Caco-2 (cell line): Measurements from ENCODE around the gene FARSB. TPM values are rescaled to one million over a fixed set of nuclear protein-coding genes. Genes with fewer than 3 reads are reported as not detected.

Experiments
- BruUV-seq: library from RNA; stranded (reverse); fragments of 400-500 nt; replicated peaks from 2 replicates; lab custom pipeline; 2021; lab: Mats Ljungman, UMichigan
- CTCF ChIA-PET: fragments of 300-600 bp; sonication (Branson Sonifier 250); formaldehyde crosslinking; loops from one replicate; lab custom pipeline; 2022; ENCODE audit warnings: antibody characterized with exemption; lab: Charles Lee
- POLR2A ChIA-PET: fragments of 300-600 bp; sonication (Branson Sonifier 250); formaldehyde crosslinking; loops from one replicate; lab custom pipeline; 2022; ENCODE audit warnings: antibody characterized with exemption; lab: Charles Lee
- DNase-seq, 2 experiments: peaks; one replicate each; pipeline versions ENCODE4 v3.0.0 to v3.0.0-alpha.2; 2020 to 2022
- H3K27me3 ChIP-seq: replicated peaks from 2 replicates; pipeline ENCODE4 v1.6.0; 2011; ENCODE audit warnings: low read length; ENCODE audit not compliant: control insufficient read depth, insufficient read depth
- H3K36me3 ChIP-seq: 2 replicates; pipeline ENCODE4 v1.5.1; 2011; ENCODE audit warnings: low read length; ENCODE audit not compliant: control insufficient read depth, insufficient read depth
- H3K4me1 ChIP-seq: fragments of 250-450 bp; sonication (Bioruptor Pico); 2 replicates; pipeline ENCODE4 v1.5.1; 2020; ENCODE audit warnings: mild to moderate bottlenecking
- H3K4me3 ChIP-seq: 2 replicates; pipeline ENCODE4 v1.5.1; 2011; ENCODE audit warnings: low read depth, mild to moderate bottlenecking, control low read depth, low read length
- H3K9me3 ChIP-seq: fragments of 250-450 bp; sonication (Bioruptor Pico); 2 replicates; pipeline ENCODE4 v1.5.1; 2020; ENCODE audit warnings: mild to moderate bottlenecking, moderate library complexity
- H3K27ac Mint-ChIP-seq: one replicate; pipeline ENCODE4 v1.8.0; 2022; ENCODE audit warnings: mixed read lengths; ENCODE audit not compliant: unreplicated experiment
- H3K27me3 Mint-ChIP-seq: one replicate; pipeline ENCODE4 v1.8.0; 2022; ENCODE audit warnings: mixed read lengths; ENCODE audit not compliant: insufficient read depth, unreplicated experiment
- H3K36me3 Mint-ChIP-seq: one replicate; pipeline ENCODE4 v1.8.0; 2022; ENCODE audit warnings: mild to moderate bottlenecking, mixed read lengths; ENCODE audit not compliant: insufficient read depth, unreplicated experiment
- H3K4me1 Mint-ChIP-seq: one replicate; pipeline ENCODE4 v1.8.0; 2022; ENCODE audit warnings: low read depth, mixed read lengths; ENCODE audit not compliant: unreplicated experiment
- H3K4me3 Mint-ChIP-seq: one replicate; pipeline ENCODE4 v1.8.0; 2022; ENCODE audit warnings: mild to moderate bottlenecking, moderate library complexity, mixed read lengths; ENCODE audit not compliant: unreplicated experiment
- H3K9me3 Mint-ChIP-seq: one replicate; pipeline ENCODE4 v1.8.0; 2022; ENCODE audit warnings: mixed read lengths; ENCODE audit not compliant: unreplicated experiment
- CTCF ChIP-seq, 2 experiments: fragments of 200-600 bp in 1 of 2; IDR thresholded peaks; 1 replicate in 1 of 2; 2 replicates in 1 of 2; pipeline versions ENCODE4 v1.5.1 to v1.8.0; 2011 to 2022; ENCODE audit warnings: antibody characterized with exemption in 1 of 2, control low read depth in 1 of 2, inconsistent platforms in 1 of 2, low read depth in 1 of 2, low read length in 1 of 2, mild to moderate bottlenecking in 1 of 2, moderate library complexity in 1 of 2; ENCODE audit not compliant: insufficient read depth in 1 of 2, severe bottlenecking in 1 of 2, unreplicated experiment in 1 of 2
- intact Hi-C: fragments of 100-400 bp; cut with micrococcal nuclease; formaldehyde crosslinking; loops from one replicate; pipeline ENCODE4 v1.10.0; 2022; ENCODE audit not compliant: unreplicated experiment
- total RNA-seq: library from RNA; stranded (reverse); gene quantifications from 2 replicates; pipeline ENCODE4 v1.2.3, GENCODE V29; 2022

FARSB gene
- total RNA-seq, 1 experiment from 2014 or later: 48.9 TPM

- H3K4me1 Mint-ChIP-seq: peaks cover 7% of the 10 kb centered on the region
- no peaks in the 10 kb centered on the region for H3K36me3 ChIP-seq
- H3K27ac Mint-ChIP-seq: no peak overlapping the region
- H3K36me3 Mint-ChIP-seq: peaks cover 24% of the 10 kb centered on the region
- ChIA-PET CTCF (no interaction called here), POLR2A (no interaction called here)
- intact Hi-C loops: no loop called here
- no peak for DNase-seq
- no peak for TF ChIP-seq CTCF (IDR thresholded peaks at IDR 0.05; ENCODE audit: insufficient read depth in 1 of 2, low read depth in 1 of 2, low read length in 1 of 2, severe bottlenecking in 1 of 2, unreplicated experiment in 1 of 2)
- no peaks in the 10 kb centered on the region for H3K9me3 ChIP-seq
- no peak overlapping the region for H3K4me3 Mint-ChIP-seq
- H3K9me3 Mint-ChIP-seq: no peaks in the 10 kb centered on the region
- H3K27me3 ChIP-seq: no peaks in the 10 kb centered on the region
- no TSS peak for BruUV-seq
- no peaks in the 10 kb centered on the region for H3K4me1 ChIP-seq
- no peaks in the 10 kb centered on the region for H3K27me3 Mint-ChIP-seq
- no peak overlapping the region for H3K4me3 ChIP-seq
These were observed 80.3 kb downstream of the FARSB start for GRCh38 chr2:222575618-222576017.

- Mint-ChIP-seq H3K4me1 (peaks cover 7% of the 10 kb centered on the region), H3K27me3 (no peaks in the 10 kb centered on the region), H3K9me3 (no peaks in the 10 kb centered on the region), H3K36me3 (peaks cover 39% of the 10 kb centered on the region), H3K27ac (no peak overlapping the region), H3K4me3 (no peak overlapping the region)
- H3K27me3 ChIP-seq: no peaks in the 10 kb centered on the region
- H3K9me3 ChIP-seq: no peaks in the 10 kb centered on the region
- intact Hi-C loops: no loop called here
- DNase-seq: no peak
- POLR2A ChIA-PET: no interaction called here
- H3K36me3 ChIP-seq: no peaks in the 10 kb centered on the region
- H3K4me1 ChIP-seq: no peaks in the 10 kb centered on the region
- no TSS peak for BruUV-seq
- TF ChIP-seq CTCF (IDR thresholded peaks at IDR 0.05; ENCODE audit: insufficient read depth in 1 of 2, low read depth in 1 of 2, low read length in 1 of 2, severe bottlenecking in 1 of 2, unreplicated experiment in 1 of 2): no peak
- CTCF ChIA-PET: no interaction called here
- no peak overlapping the region for H3K4me3 ChIP-seq
These were observed 83.1 kb downstream of the FARSB start for GRCh38 chr2:222572751-222573174.

- TF ChIP-seq CTCF (IDR thresholded peaks at IDR 0.05; ENCODE audit: insufficient read depth in 1 of 2, low read depth in 1 of 2, low read length in 1 of 2, severe bottlenecking in 1 of 2, unreplicated experiment in 1 of 2): no peak
- intact Hi-C loops: no loop called here
- Histone ChIP-seq H3K27me3 (no peaks in the 10 kb centered on the region), H3K36me3 (no peaks in the 10 kb centered on the region), H3K4me3 (no peak overlapping the region), H3K9me3 (no peaks in the 10 kb centered on the region), H3K4me1 (no peaks in the 10 kb centered on the region)
- ChIA-PET CTCF (no interaction called here), POLR2A (no interaction called here)
- DNase-seq: no peak
- H3K36me3 Mint-ChIP-seq: peaks cover 41% of the 10 kb centered on the region
- H3K27me3 Mint-ChIP-seq: no peaks in the 10 kb centered on the region
- no peak overlapping the region for H3K4me3 Mint-ChIP-seq
- H3K9me3 Mint-ChIP-seq: no peaks in the 10 kb centered on the region
- H3K4me1 Mint-ChIP-seq: peaks cover 7% of the 10 kb centered on the region
- no peak overlapping the region for H3K27ac Mint-ChIP-seq
- no TSS peak for BruUV-seq
These were observed 83.6 kb downstream of the FARSB start for GRCh38 chr2:222572264-222572721.
